ENCODE data around the gene GPR35. TPM values are rescaled to one million over a fixed set of nuclear protein-coding genes. Genes with fewer than 3 reads are reported as not detected.
A peak's percentile ranks its signal among the peaks of the same experiment; 100 is the strongest.

GPR35 gene
- total and polyA plus RNA-seq, 2 of the 13 experiments (the other 11 are each of a cell fraction or from before 2014, with no cell fraction given), result 27.1 to 44.2 TPM

GRCh38 chr2:240618776-240619175 is 6.5 kb upstream of the GPR35 start:
- Histone ChIP-seq H3K27ac (ENCODE audit: extremely low read length, insufficient read depth, low read length) (no peak overlapping the region), H3K4me1 (ENCODE audit: insufficient read depth, low read length) (no peaks in the 10 kb centered on the region), H2AFZ (ENCODE audit: low read length) (no peak overlapping the region), H3K9ac (ENCODE audit: insufficient read depth, low read depth, low read length) (no peak overlapping the region), H3K4me2 (ENCODE audit: low read depth, low read length) (no peak overlapping the region), H3K36me3 (replicated peaks in 1 of 2; ENCODE audit: control insufficient read depth in 1 of 2, insufficient read depth in 2 of 2, low read length in 2 of 2) (peaks cover 21 to 60% of the 10 kb centered on the region in 2 experiments), H4K20me1 (ENCODE audit: insufficient read depth, low read length) (no peaks in the 10 kb centered on the region; the same call in 1 of the 2 replicates), H3K27me3 (ENCODE audit: control insufficient read depth in 1 of 2, insufficient read depth in 2 of 2, low read length in 2 of 2) (no peaks in the 10 kb centered on the region; a peak in 1 of 5 replicates), H3K79me2 (ENCODE audit: insufficient read depth, low read length) (no peaks in the 10 kb centered on the region), H3K9me3 (ENCODE audit: low read length) (peaks cover 22% of the 10 kb centered on the region), H3K4me3 (replicated peaks in 1 of 3; ENCODE audit: insufficient read depth in 1 of 3, low read depth in 2 of 3, low read length in 3 of 3) (no peak overlapping the region)
- no peak for TF ChIP-seq TRIM24 (CRISPR knock-in tag; IDR thresholded peaks at IDR 0.05)
- in situ Hi-C loops (cut with HindIII; ENCODE audit: extremely low pct_ligation_motif_present, low pct_unique_long_range_greater_than_20kb), result no loop called here
- WGBS (ENCODE audit: low lambda C conversion rate), result 84% methylated on average over 6 of the region's 6 CpGs
- intact Hi-C loops (cut with micrococcal nuclease; ENCODE audit: unreplicated experiment), result no loop called here
- POLR2A ChIA-PET, result no interaction called here
- ATAC-seq (no peak), FAIRE-seq (no peak), DNase-seq (ENCODE audit: low spot score) (no peak)
- BruUV-seq (replicated peaks), result no TSS peak
- CTCF ChIA-PET (ENCODE audit: low intra/inter-chr PET ratio, low total read pairs), result no interaction called here

- H3K4me2 ChIP-seq (ENCODE audit: low read depth, low read length), result no peak overlapping the region
- ATAC-seq, result peak; percentile 7; the same call in 2 of the 3 replicates
- CTCF ChIA-PET (ENCODE audit: low intra/inter-chr PET ratio, low total read pairs), result no interaction called here
- no peak overlapping the region for H2AFZ ChIP-seq (ENCODE audit: low read length)
- intact Hi-C loops (cut with micrococcal nuclease; ENCODE audit: unreplicated experiment) (no loop called here), in situ Hi-C loops (cut with HindIII; ENCODE audit: extremely low pct_ligation_motif_present, low pct_unique_long_range_greater_than_20kb) (no loop called here)
- DNase-seq (ENCODE audit: low spot score), result no peak
- no peaks in the 10 kb centered on the region; a peak in 1 of 5 replicates for H3K27me3 ChIP-seq (ENCODE audit: control insufficient read depth in 1 of 2, insufficient read depth in 2 of 2, low read length in 2 of 2)
- FAIRE-seq, result no peak
- TF ChIP-seq MED1 (CRISPR knock-in tag; IDR thresholded peaks at IDR 0.05), result no peak
- peak; percentile 69 for TF ChIP-seq RBM22 (optimal IDR thresholded peaks at IDR 0.05; ENCODE audit: low read length)
- TF ChIP-seq ZNF354B (CRISPR knock-in tag; IDR thresholded peaks at IDR 0.05), result no peak
- no TSS peak for BruUV-seq (replicated peaks)
- POLR2A ChIA-PET, result no interaction called here
- H3K36me3 ChIP-seq (replicated peaks in 1 of 2; ENCODE audit: control insufficient read depth in 1 of 2, insufficient read depth in 2 of 2, low read length in 2 of 2), result peaks cover 21 to 51% of the 10 kb centered on the region in 2 experiments
- WGBS (ENCODE audit: low lambda C conversion rate), result 68% methylated on average over 19 of the region's 19 CpGs
- H3K4me1 ChIP-seq (ENCODE audit: insufficient read depth, low read length), result peaks cover 7% of the 10 kb centered on the region
- no peak overlapping the region for H3K27ac ChIP-seq (ENCODE audit: extremely low read length, insufficient read depth, low read length)
- H3K79me2 ChIP-seq (ENCODE audit: insufficient read depth, low read length), result no peaks in the 10 kb centered on the region
- H3K9me3 ChIP-seq (ENCODE audit: low read length), result peaks cover 22% of the 10 kb centered on the region
- no peaks in the 10 kb centered on the region; the same call in 1 of the 2 replicates for H4K20me1 ChIP-seq (ENCODE audit: insufficient read depth, low read length)
- no peak overlapping the region for H3K4me3 ChIP-seq (replicated peaks in 1 of 3; ENCODE audit: insufficient read depth in 1 of 3, low read depth in 2 of 3, low read length in 3 of 3)
- no peak overlapping the region for H3K9ac ChIP-seq (ENCODE audit: insufficient read depth, low read depth, low read length)
Observed at GRCh38 chr2:240619506-240620148, 5.7 kb upstream of the GPR35 start.
